ENCODE results near the gene HSBP1L1. TPM values are rescaled to one million over a fixed set of nuclear protein-coding genes. Genes with fewer than 3 reads are reported as not detected.

Gene HSBP1L1
- total RNA-seq, 1 experiment from 2014 or later = not detected

DNA sequence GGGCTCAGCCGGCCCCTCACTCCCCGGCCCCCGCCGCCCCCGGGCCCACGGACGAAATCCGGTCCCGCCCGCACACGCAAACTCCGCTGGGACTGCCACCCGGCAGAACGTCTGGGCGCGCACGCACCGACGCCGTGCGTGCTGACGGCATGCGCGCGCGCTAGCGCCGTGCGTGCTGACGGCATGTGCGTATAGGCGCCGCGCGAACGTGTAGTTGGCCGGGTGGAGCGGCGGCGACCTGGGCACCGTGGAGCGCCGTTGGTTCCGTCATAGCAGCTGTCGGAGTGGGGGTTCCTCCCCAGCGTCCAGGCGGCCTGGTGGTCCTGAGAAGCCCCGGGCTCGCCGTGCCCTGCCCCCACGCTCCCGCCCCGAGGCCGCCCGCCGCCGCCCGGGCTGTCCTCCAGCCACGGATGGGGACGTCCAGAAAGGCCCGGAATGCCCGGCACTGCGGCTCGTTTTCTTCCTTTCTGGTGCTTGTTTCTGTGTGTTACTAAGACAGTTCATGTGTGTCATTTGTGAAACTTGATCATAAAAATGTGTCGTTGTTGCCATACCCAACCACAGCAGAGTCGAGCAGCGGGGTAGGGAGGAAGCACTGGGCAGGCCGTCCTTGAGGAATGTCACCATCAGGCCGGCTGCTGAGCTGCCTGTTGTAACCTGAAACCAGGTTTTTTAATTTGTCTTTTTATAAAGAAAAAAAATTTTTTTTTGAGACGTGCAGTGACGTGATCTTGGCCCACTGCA lies 24.2 kb downstream of the HSBP1L1 start, which contains the start of gene TXNL4A:
TXNL4A (minus strand) TSS at position 113 of the 744 bp plus-strand sequence. CDS start 171 bp downstream, outside the sequence.
- H2BK12ac ChIP-seq (ENCODE audit: insufficient read length, low read depth, low read length) = no peak within 1 kb of the TSS
- H2AK5ac ChIP-seq (ENCODE audit: insufficient read length, low read length) = no peak within 1 kb of the TSS
- Mint-ChIP-seq H3K27me3 (ENCODE audit: low read depth) (no peaks in the 10 kb centered on the region), H3K36me3 (ENCODE audit: insufficient read depth in 1 of 3, low read depth in 3 of 3) (peaks cover 19 to 31% (median 22%) of the 10 kb centered on the region in 3 experiments; a peak in 6 of 7 replicates), H3K4me1 (peaks cover 30% of the 10 kb centered on the region in 2 experiments), H3K9me3 (no peaks in the 10 kb centered on the region), H3K27ac (peak within 1 kb of the TSS; percentile 72 to 98 (median 82); a peak in 6 of 7 replicates), H3K4me3 (peak within 1 kb of the TSS; percentile 82 to 90)
- H3K23ac ChIP-seq (ENCODE audit: insufficient read length, low read depth, low read length) = no peak within 1 kb of the TSS
- H2BK120ac ChIP-seq (ENCODE audit: low read depth, low read length, poor library complexity, severe bottlenecking) = no peak within 1 kb of the TSS
- no peak within 1 kb of the TSS for H2BK15ac ChIP-seq (ENCODE audit: low read depth, low read length)
- H3K4me2 ChIP-seq (ENCODE audit: insufficient read depth, insufficient read length, low read length) = peak within 1 kb of the TSS; percentile 77
- H4K5ac ChIP-seq (ENCODE audit: insufficient read length, low read depth, low read length) = no peak within 1 kb of the TSS
- peaks cover 1% of the 10 kb centered on the region; the same call in 1 of the 2 replicates for H3K4me1 ChIP-seq (ENCODE audit: insufficient read depth, low read length)
- H3K79me2 ChIP-seq (ENCODE audit: insufficient read depth, low read length) = peaks cover 37% of the 10 kb centered on the region
- no peaks in the 10 kb centered on the region for H3K9me3 ChIP-seq (ENCODE audit: control insufficient read depth, low read depth, low read length)
- H2BK20ac ChIP-seq (ENCODE audit: low read depth, low read length, poor library complexity, severe bottlenecking) = no peak within 1 kb of the TSS
- H4K20me1 ChIP-seq (ENCODE audit: control insufficient read depth, insufficient read depth, insufficient read length) = no peaks in the 10 kb centered on the region
- TF ChIP-seq, protein P1, sequence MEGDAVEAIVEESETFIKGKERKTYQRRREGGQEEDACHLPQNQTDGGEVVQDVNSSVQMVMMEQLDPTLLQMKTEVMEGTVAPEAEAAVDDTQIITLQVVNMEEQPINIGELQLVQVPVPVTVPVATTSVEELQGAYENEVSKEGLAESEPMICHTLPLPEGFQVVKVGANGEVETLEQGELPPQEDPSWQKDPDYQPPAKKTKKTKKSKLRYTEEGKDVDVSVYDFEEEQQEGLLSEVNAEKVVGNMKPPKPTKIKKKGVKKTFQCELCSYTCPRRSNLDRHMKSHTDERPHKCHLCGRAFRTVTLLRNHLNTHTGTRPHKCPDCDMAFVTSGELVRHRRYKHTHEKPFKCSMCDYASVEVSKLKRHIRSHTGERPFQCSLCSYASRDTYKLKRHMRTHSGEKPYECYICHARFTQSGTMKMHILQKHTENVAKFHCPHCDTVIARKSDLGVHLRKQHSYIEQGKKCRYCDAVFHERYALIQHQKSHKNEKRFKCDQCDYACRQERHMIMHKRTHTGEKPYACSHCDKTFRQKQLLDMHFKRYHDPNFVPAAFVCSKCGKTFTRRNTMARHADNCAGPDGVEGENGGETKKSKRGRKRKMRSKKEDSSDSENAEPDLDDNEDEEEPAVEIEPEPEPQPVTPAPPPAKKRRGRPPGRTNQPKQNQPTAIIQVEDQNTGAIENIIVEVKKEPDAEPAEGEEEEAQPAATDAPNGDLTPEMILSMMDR (conservative IDR thresholded peaks at IDR 0.05) = no peak
- peak within 1 kb of the TSS; percentile 91 for H3K9ac ChIP-seq (ENCODE audit: extremely low read depth, insufficient read length, low read length)
- H2AFZ ChIP-seq (ENCODE audit: low read length) = no peak within 1 kb of the TSS
- DNase-seq = peak; percentile 78
- peaks cover 3% of the 10 kb centered on the region for H3K79me1 ChIP-seq (ENCODE audit: insufficient read depth, low read depth, low read length, poor library complexity, severe bottlenecking)
- H3K27me3 ChIP-seq (ENCODE audit: insufficient read depth, low read length) = no peaks in the 10 kb centered on the region
- H3K4ac ChIP-seq (ENCODE audit: low read depth, low read length) = no peak within 1 kb of the TSS
- H3K27ac ChIP-seq (ENCODE audit: insufficient read length, low read depth, low read length) = no peak within 1 kb of the TSS
- H3K14ac ChIP-seq (ENCODE audit: insufficient read depth, low read length) = peak within 1 kb of the TSS; percentile 93
- H3K23me2 ChIP-seq (ENCODE audit: insufficient read length, low read depth, low read length, poor library complexity, severe bottlenecking) = peaks cover 8% of the 10 kb centered on the region
- no peak within 1 kb of the TSS for H3K56ac ChIP-seq (ENCODE audit: insufficient read length, low read depth, low read length)
- no peak within 1 kb of the TSS for H3T11ph ChIP-seq (ENCODE audit: low read length)
- no peak within 1 kb of the TSS for H2BK5ac ChIP-seq (ENCODE audit: insufficient read length, low read length)
- H3K18ac ChIP-seq (ENCODE audit: insufficient read length, low read depth, low read length) = peak within 1 kb of the TSS; percentile 90
- WGBS (ENCODE audit: extremely low coverage, insufficient read length, low lambda C conversion rate) = no CpG with 5 or more reads among the region's 71 CpGs
- no peak within 1 kb of the TSS for H4K91ac ChIP-seq (ENCODE audit: insufficient read length, low read depth, low read length)
- H4K8ac ChIP-seq (replicated peaks; ENCODE audit: insufficient read length, low read depth, low read length) = no peak within 1 kb of the TSS
